CD4-positive, alpha-beta memory T cell (primary cell): ENCODE results near the gene FOCAD. TPM values are rescaled to one million over a fixed set of nuclear protein-coding genes. Genes with fewer than 3 reads are reported as not detected.

ENCODE experiments used
- CTCF ChIA-PET: fragments of 350-600 bp; sonication (Branson Sonifier 250); formaldehyde crosslinking; loops from one replicate; lab custom pipeline; 2021; ENCODE audit warnings: inconsistent platforms; ENCODE audit not compliant: partially characterized antibody; lab: Charles Lee
- POLR2A ChIA-PET: fragments of 350-600 bp; sonication (Branson Sonifier 250); formaldehyde crosslinking; loops from one replicate; lab custom pipeline; 2021; ENCODE audit not compliant: partially characterized antibody; lab: Charles Lee
- DNase-seq, 5 donors: peaks; one replicate each; pipeline versions ENCODE4 v3.0.0 to v3.0.0-alpha.2; 2020 to 2022; ENCODE audit warnings: mixed read lengths in 1 of 5
- H3K27ac ChIP-seq: one replicate; pipeline ENCODE4 v1.7.0; 2013; ENCODE audit warnings: low read depth, low read length
- H3K27me3 ChIP-seq: 2 replicates; pipeline ENCODE4 v1.7.0; 2013; ENCODE audit warnings: mild to moderate bottlenecking, low read length, moderate library complexity; ENCODE audit not compliant: insufficient read depth
- H3K36me3 ChIP-seq: 2 replicates; pipeline ENCODE4 v1.7.0; 2013; ENCODE audit warnings: mild to moderate bottlenecking, low read length, moderate library complexity; ENCODE audit not compliant: insufficient read depth
- H3K4me1 ChIP-seq: 2 replicates; pipeline ENCODE4 v1.7.0; 2013; ENCODE audit warnings: mild to moderate bottlenecking, low read length, moderate library complexity; ENCODE audit not compliant: insufficient read depth
- H3K4me3 ChIP-seq, 2 donors: one replicate each; pipeline ENCODE4 v1.7.0; 2013; ENCODE audit warnings: low read length in 2 of 2, mild to moderate bottlenecking in 1 of 2
- H3K9me3 ChIP-seq, 2 donors: one replicate each; pipeline ENCODE4 v1.7.0; 2013; ENCODE audit warnings: low read length in 2 of 2, control low read depth in 1 of 2; ENCODE audit not compliant: control insufficient read depth in 1 of 2
- H3K27ac Mint-ChIP-seq, 7 donors: one replicate each; pipeline ENCODE4 v1.8.0; 2020 to 2021; ENCODE audit warnings: mixed read lengths in 7 of 7, mild to moderate bottlenecking in 6 of 7, inconsistent platforms in 3 of 7, moderate library complexity in 3 of 7
- H3K27me3 Mint-ChIP-seq, 2 donors: one replicate each; pipeline ENCODE4 v1.8.0; 2020 to 2021; ENCODE audit warnings: mixed read lengths in 2 of 2
- H3K36me3 Mint-ChIP-seq, 2 donors: one replicate each; pipeline ENCODE4 v1.8.0; 2020 to 2021; ENCODE audit warnings: mixed read lengths in 2 of 2, inconsistent platforms in 1 of 2, mild to moderate bottlenecking in 1 of 2
- H3K4me1 Mint-ChIP-seq, 4 donors: one replicate each; pipeline ENCODE4 v1.8.0; 2020 to 2021; ENCODE audit warnings: mixed read lengths in 4 of 4, mild to moderate bottlenecking in 1 of 4
- H3K4me3 Mint-ChIP-seq, 8 donors: one replicate each; pipeline ENCODE4 v1.8.0; 2020 to 2021; ENCODE audit warnings: mixed read lengths in 8 of 8, mild to moderate bottlenecking in 7 of 8, moderate library complexity in 6 of 8, inconsistent platforms in 3 of 8
- H3K9me3 Mint-ChIP-seq, 8 donors: one replicate each; pipeline ENCODE4 v1.8.0; 2020 to 2021; ENCODE audit warnings: mixed read lengths in 8 of 8, mild to moderate bottlenecking in 5 of 8, inconsistent platforms in 3 of 8, moderate library complexity in 1 of 8
- intact Hi-C: fragments of 100-400 bp; cut with micrococcal nuclease; formaldehyde crosslinking; loops from one replicate; pipeline ENCODE4 v1.15.1; 2023
- polyA plus RNA-seq, 2 donors: library from polyadenylated mRNA; unstranded; fragments of 300-500 nt; fragmentation: Illumina TruSeq; gene quantifications; one replicate each; pipeline ENCODE4 v1.2.3, GENCODE V29; 2021
- total RNA-seq, 2 experiments: library from RNA; stranded (reverse); gene quantifications; one replicate each; pipeline ENCODE4 v1.2.3, GENCODE V29; 2021

Gene FOCAD
- total and polyA plus RNA-seq, 4 experiments from 2014 or later: 12.4 to 20.6 (median 17.5) TPM

DNA sequence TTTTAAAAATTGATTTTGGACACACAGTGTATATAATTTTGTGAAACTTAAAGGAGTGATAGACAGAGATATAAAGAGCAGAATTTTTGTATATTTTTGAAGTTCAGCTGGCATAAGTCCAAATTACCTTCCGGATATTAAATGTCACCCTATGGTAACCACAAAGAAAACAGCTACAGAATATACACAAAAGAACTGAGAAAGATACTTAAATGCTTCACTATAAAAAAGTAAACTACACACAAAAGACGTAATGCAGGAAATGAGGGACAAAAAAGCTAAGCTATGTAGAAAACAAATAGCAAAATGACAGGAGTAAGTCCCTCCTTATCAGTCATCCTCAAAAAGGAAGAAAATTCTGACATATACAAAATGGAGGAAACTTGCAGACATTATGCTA lies 318.0 kb downstream of the FOCAD start:
- Mint-ChIP-seq H3K9me3 (peaks cover 0 to 13% (median 6%) of the 10 kb centered on the region in 8 donors), H3K27ac (peak overlapping the region; percentile 37 to 93 (median 82)), H3K36me3 (peaks cover 53 to 54% of the 10 kb centered on the region in 2 donors), H3K27me3 (no peaks in the 10 kb centered on the region), H3K4me1 (peaks cover 26 to 32% (median 30%) of the 10 kb centered on the region in 4 donors), H3K4me3 (peak overlapping the region; percentile 13 to 74 (median 50))
- DNase-seq: peak in 4 of 5 donors; percentile 29 to 44 (median 36)
- Histone ChIP-seq H3K36me3 (peaks cover 9% of the 10 kb centered on the region), H3K4me3 (no peak overlapping the region), H3K4me1 (peaks cover 31% of the 10 kb centered on the region), H3K9me3 (no peaks in the 10 kb centered on the region), H3K27ac (no peak overlapping the region), H3K27me3 (no peaks in the 10 kb centered on the region)
- ChIA-PET POLR2A (interaction anchor here (0.7 to 2.0 kb wide), 4 partner anchors 13 to 379 kb away, joined by 3 to 22 read pairs (median 4); partner anchors contain the start of gene HACD4), CTCF (interaction anchor here (1.2 kb wide), 1 partner anchor 28 kb away, joined by 5 read pairs; the partner anchor contains the start of gene HACD4)
- intact Hi-C loops: loop anchor here (5.0 kb wide), 1 partner anchor 95 kb away; no protein-coding TSS in a partner anchor

DNA sequence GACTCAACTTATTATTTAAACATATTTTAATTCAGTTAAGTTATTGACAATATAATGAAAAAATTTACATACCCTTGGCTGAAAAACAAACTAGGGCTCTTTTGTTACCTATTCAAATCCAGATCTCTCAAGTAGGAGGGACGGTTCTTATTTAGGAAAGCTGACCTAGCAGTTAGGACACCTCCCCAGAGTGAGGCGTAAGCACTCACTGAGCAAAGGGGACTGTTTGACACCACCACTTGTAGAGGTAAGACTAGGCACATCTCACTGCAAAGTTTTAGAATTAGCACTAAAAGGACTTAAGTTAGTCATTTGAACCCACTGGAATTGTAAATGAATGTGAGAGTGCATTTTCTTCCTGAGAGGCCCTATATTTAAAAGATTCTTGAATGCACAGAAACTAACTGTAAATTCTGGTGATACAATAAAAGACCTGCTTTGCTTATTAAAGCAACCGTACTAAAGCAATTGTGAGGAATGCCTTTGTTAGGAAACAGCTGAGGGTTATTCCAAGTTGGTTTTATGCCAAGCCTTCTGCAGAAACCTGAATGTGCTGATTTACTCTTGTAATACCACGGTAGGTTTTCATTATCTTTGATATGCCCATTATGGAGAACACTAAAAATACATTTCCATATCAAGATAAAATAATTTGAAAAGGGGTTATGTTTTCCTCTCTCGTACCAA lies 331.2 kb downstream of the FOCAD start:
- peak overlapping the region in 1 of 7 donors; percentile 17 for H3K27ac Mint-ChIP-seq
- H3K4me3 Mint-ChIP-seq: no peak overlapping the region
- H3K36me3 ChIP-seq: peaks cover 11% of the 10 kb centered on the region

DNA sequence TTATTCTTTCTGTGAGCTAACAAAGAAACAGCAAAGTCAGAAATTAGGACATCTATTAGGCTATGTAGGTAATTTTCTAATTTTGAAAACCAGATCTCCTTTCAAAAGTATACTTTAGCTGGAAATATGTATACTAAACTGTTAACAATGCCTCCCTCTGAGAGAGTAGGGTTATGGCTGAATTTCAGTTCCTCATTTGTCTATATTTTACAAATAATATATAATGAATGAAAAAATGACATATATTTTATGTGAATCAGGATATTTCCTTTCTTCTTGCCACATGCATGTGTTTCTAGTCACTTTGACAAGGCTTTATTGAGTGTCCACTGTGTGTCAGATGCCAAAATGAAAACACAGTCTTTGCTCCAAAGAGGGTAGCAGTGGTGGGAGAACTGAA lies 331.9 kb downstream of the FOCAD start:
- Mint-ChIP-seq H3K27ac (peak overlapping the region in 3 of 7 donors; percentile 1 to 81 (median 61)), H3K4me3 (no peak overlapping the region), H3K36me3 (peaks cover 72 to 73% of the 10 kb centered on the region in 2 donors), H3K4me1 (peaks cover 8 to 16% (median 14%) of the 10 kb centered on the region in 4 donors), H3K9me3 (peaks cover 0 to 2% (median 0%) of the 10 kb centered on the region in 8 donors), H3K27me3 (no peaks in the 10 kb centered on the region)
- ChIA-PET CTCF (interaction anchor here (1.6 kb wide), 1 partner anchor 12 kb away, joined by 4 read pairs; no protein-coding TSS in a partner anchor), POLR2A (interaction anchor here (3.4 kb wide), 1 partner anchor 16 kb away, joined by 12 read pairs; the partner anchor contains the start of gene HACD4)
- Histone ChIP-seq H3K27ac (no peak overlapping the region), H3K27me3 (no peaks in the 10 kb centered on the region), H3K4me3 (no peak overlapping the region), H3K36me3 (peaks cover 11% of the 10 kb centered on the region), H3K9me3 (no peaks in the 10 kb centered on the region), H3K4me1 (no peaks in the 10 kb centered on the region)
- no peak for DNase-seq
- intact Hi-C loops: no loop called here

More for the DNA sequence above, 331.2 kb downstream of the FOCAD start:
- Histone ChIP-seq H3K27ac (no peak overlapping the region), H3K4me1 (no peaks in the 10 kb centered on the region), H3K27me3 (no peaks in the 10 kb centered on the region), H3K4me3 (no peak overlapping the region), H3K9me3 (no peaks in the 10 kb centered on the region)
- DNase-seq: no peak
- no peaks in the 10 kb centered on the region for H3K9me3 Mint-ChIP-seq
- H3K36me3 Mint-ChIP-seq: peaks cover 72 to 74% of the 10 kb centered on the region in 2 donors
- intact Hi-C loops: no loop called here
- H3K27me3 Mint-ChIP-seq: no peaks in the 10 kb centered on the region
- ChIA-PET POLR2A (interaction anchor here (3.4 kb wide), 1 partner anchor 16 kb away, joined by 12 read pairs; the partner anchor contains the start of gene HACD4), CTCF (no interaction called here)
- H3K4me1 Mint-ChIP-seq: peaks cover 6 to 15% (median 10%) of the 10 kb centered on the region in 4 donors

DNA sequence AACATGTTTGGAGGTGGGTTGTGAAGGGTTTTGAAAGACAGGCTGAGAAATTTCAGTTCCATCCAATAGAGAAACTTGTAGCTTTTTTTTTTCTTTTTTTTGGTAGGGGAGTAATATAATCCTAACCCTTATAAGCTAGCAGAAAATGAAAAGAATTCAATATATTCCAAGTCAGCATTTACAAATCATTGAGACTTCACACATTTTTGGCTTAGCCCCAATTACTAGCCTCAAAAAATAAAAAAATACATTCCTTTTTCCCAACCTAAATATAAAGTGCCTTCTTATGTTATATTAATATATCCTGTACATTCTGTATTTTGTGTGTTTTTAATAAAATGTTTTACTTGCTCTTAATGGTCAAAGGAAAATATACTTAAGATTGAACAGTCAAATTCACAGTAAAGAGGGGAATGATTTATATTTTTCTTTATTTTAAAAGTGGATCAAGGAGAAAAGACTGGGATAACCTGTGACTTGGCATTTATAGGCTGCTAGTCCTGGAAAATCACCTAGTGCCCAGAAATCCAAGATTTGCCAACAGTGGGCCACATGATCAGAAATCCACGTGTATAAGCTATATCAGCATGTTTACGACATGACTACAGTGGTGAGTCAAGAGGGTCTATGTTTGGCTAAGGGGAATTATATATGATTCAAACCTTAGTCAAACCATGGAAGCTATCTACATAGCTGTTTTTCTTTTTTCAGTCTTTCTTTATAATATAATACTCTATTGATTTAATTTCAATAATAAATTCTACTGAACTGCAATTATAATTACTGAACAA lies 332.8 kb downstream of the FOCAD start:
- Histone ChIP-seq H3K4me1 (no peaks in the 10 kb centered on the region), H3K27ac (no peak overlapping the region), H3K4me3 (no peak overlapping the region), H3K9me3 (no peaks in the 10 kb centered on the region), H3K36me3 (peaks cover 11% of the 10 kb centered on the region), H3K27me3 (no peaks in the 10 kb centered on the region)
- no peak for DNase-seq
- CTCF ChIA-PET: interaction anchor here (1.6 kb wide), 1 partner anchor 13 kb away, joined by 4 read pairs; no protein-coding TSS in a partner anchor
- POLR2A ChIA-PET: interaction anchor here (0.7 to 3.4 kb wide), 3 partner anchors 15 to 233 kb away, joined by 3 to 12 read pairs (median 3); partner anchors contain the start of gene HACD4
- intact Hi-C loops: no loop called here
- Mint-ChIP-seq H3K4me1 (peaks cover 12 to 25% (median 18%) of the 10 kb centered on the region in 4 donors), H3K9me3 (peaks cover 0 to 4% (median 0%) of the 10 kb centered on the region in 8 donors), H3K27ac (peak overlapping the region in 1 of 7 donors; percentile 13), H3K36me3 (peaks cover 70 to 73% of the 10 kb centered on the region in 2 donors), H3K4me3 (no peak overlapping the region), H3K27me3 (no peaks in the 10 kb centered on the region)

DNA sequence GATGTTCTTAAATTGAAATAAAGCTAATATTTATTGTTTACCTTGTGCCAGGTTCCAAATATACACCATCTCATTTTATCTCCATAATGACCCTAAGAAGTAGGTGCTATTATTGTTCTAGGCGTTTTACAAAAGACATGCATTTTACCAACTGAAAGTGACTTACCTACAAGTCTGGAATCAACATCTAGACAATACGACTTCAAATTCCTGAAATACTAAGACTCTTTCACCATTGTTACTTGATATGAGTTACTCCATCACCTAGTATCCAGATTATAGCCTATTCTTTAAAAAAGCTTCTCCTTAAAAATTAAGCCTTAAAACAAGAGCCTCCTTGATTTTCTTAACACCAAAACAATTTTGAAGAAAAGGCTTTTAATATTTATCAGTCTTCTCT lies 334.1 kb downstream of the FOCAD start:
- peaks cover 67 to 75% of the 10 kb centered on the region in 2 donors for H3K36me3 Mint-ChIP-seq
- no peak overlapping the region for H3K27ac Mint-ChIP-seq
- no peak overlapping the region for H3K4me3 ChIP-seq
- H3K36me3 ChIP-seq: peaks cover 11% of the 10 kb centered on the region
- ChIA-PET POLR2A (interaction anchor here (1.2 to 3.2 kb wide), 2 partner anchors 13 to 21 kb away, joined by 3 to 13 read pairs; partner anchors contain the start of gene HACD4), CTCF (interaction anchor here (1.5 to 1.6 kb wide), 2 partner anchors 10 to 14 kb away, joined by 3 to 4 read pairs; partner anchors contain the start of gene HACD4)
- no peaks in the 10 kb centered on the region for H3K27me3 ChIP-seq
- no peaks in the 10 kb centered on the region for H3K27me3 Mint-ChIP-seq
- intact Hi-C loops: no loop called here
- H3K9me3 ChIP-seq: no peaks in the 10 kb centered on the region
- no peak overlapping the region for H3K27ac ChIP-seq
- H3K4me1 Mint-ChIP-seq: peaks cover 12 to 31% (median 22%) of the 10 kb centered on the region in 4 donors
- H3K4me1 ChIP-seq: no peaks in the 10 kb centered on the region
- H3K9me3 Mint-ChIP-seq: peaks cover 0 to 4% (median 0%) of the 10 kb centered on the region in 8 donors
- H3K4me3 Mint-ChIP-seq: no peak overlapping the region
- no peak for DNase-seq

DNA sequence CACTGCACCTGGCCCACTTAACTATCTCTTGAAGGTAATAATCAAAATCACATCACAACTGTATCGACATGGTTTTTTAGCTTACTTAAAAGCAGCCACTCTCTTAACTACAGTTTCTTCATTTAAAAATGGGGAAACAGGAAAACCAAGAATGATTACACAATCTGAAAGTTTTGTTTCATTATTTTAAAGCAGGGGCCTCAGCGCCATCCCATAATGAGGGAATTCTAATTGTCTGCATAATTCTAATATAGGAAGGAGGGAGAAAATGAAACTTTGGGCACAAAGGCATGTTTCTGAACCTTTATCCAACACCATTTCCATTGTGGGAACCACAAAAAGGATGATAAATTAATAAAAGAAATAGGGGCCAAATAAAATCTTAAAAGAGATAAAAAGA lies 339.8 kb downstream of the FOCAD start:
- POLR2A ChIA-PET: no interaction called here
- DNase-seq: no peak
- peaks cover 11% of the 10 kb centered on the region for H3K36me3 ChIP-seq
- Mint-ChIP-seq H3K27ac (peak overlapping the region in 2 of 7 donors; percentile 13 to 72), H3K36me3 (peaks cover 64% of the 10 kb centered on the region in 2 donors), H3K4me1 (peaks cover 32 to 61% (median 43%) of the 10 kb centered on the region in 4 donors), H3K27me3 (no peaks in the 10 kb centered on the region), H3K4me3 (peak overlapping the region in 1 of 8 donors; percentile 62), H3K9me3 (peaks cover 0 to 4% (median 0%) of the 10 kb centered on the region in 8 donors)
- peaks cover 31% of the 10 kb centered on the region for H3K4me1 ChIP-seq
- CTCF ChIA-PET: interaction anchor here (0.7 kb wide), 1 partner anchor 43 kb away, joined by 3 read pairs; no protein-coding TSS in a partner anchor
- no peak overlapping the region for H3K27ac ChIP-seq
- no peak overlapping the region for H3K4me3 ChIP-seq
- H3K9me3 ChIP-seq: no peaks in the 10 kb centered on the region
- intact Hi-C loops: no loop called here
- no peaks in the 10 kb centered on the region for H3K27me3 ChIP-seq
